SIG-M5 treated with dmso at 0.1 percent for 504 hours (cell line): ENCODE data around the gene SLC38A4.

Experiments
- DNase-seq: peaks from one replicate; lab custom pipeline; 2025; ENCODE audit not compliant: unreplicated experiment; lab: John Stamatoyannopoulos, UW

SLC38A4 gene

DNA sequence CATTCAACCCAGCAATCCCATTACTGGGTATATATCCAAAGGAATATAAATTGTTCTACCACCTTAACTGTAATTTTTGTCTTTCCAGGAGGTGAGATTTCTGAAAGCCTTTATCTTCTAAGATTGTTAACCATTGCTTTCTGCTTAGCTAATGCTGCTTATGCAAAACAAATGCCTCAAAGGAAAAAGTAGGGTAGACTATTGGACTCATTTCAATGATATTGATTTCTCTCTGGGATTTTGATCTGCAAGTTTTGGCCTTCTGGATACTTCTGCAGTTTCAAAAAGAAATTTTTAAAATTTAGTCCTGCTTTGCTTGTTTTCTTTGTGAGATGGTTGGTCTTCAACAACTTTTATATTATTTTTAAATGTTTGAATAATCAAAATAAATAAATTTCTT, 108.6 kb downstream of the SLC38A4 start:
- no peak for DNase-seq
